H1 (cell line): ENCODE results near the gene LTBP1.

Experiments
- EGR1 ChIP-seq: IDR thresholded peaks from 2 replicates; pipeline ENCODE4 v1.6.1; 2011; ENCODE audit warnings: low read depth, low read length, borderline replicate concordance
- EP300 ChIP-seq, 2 experiments: IDR thresholded peaks; 1 replicate in 1 of 2; 2 replicates in 1 of 2; pipeline ENCODE4 v1.6.1; 2011 to 2012; ENCODE audit warnings: low read depth in 2 of 2, low read length in 2 of 2, mild to moderate bottlenecking in 2 of 2, borderline replicate concordance in 1 of 2, inconsistent platforms in 1 of 2, moderate library complexity in 1 of 2
- GABPA ChIP-seq: IDR thresholded peaks from 2 replicates; pipeline ENCODE4 v1.6.1; 2011; ENCODE audit warnings: mild to moderate bottlenecking, low read length, moderate library complexity, borderline replicate concordance; ENCODE audit not compliant: insufficient read depth
- GTF2F1 ChIP-seq: IDR thresholded peaks from 2 replicates; pipeline ENCODE4 v1.6.1; 2012; ENCODE audit warnings: low read depth, low read length, improper control_type of control experiment, borderline replicate concordance
- JUND ChIP-seq: IDR thresholded peaks from 2 replicates; pipeline ENCODE4 v1.6.1; 2011; ENCODE audit warnings: mild to moderate bottlenecking, improper control_type of control experiment, low read length
- POLR2A ChIP-seq, 2 experiments: IDR thresholded peaks; 1 replicate in 1 of 2; 2 replicates in 1 of 2; pipeline ENCODE4 v1.6.1; 2011; ENCODE audit warnings: low read depth in 2 of 2, low read length in 2 of 2, mild to moderate bottlenecking in 2 of 2; ENCODE audit errors: control extremely low read depth in 1 of 2
- RAD21 ChIP-seq, 2 experiments: IDR thresholded peaks in 1 of 2; conservative IDR thresholded peaks in 1 of 2; 2 replicates each; pipeline ENCODE4 v1.6.1; 2011; ENCODE audit warnings: low read depth in 2 of 2, low read length in 2 of 2, improper control_type of control experiment in 1 of 2, inconsistent platforms in 1 of 2, mild to moderate bottlenecking in 1 of 2, moderate library complexity in 1 of 2
- RXRA ChIP-seq: IDR thresholded peaks from 2 replicates; pipeline ENCODE4 v1.6.1; 2011; ENCODE audit warnings: low read depth, mild to moderate bottlenecking, low read length, moderate library complexity; ENCODE audit not compliant: insufficient read depth
- SP1 ChIP-seq: IDR thresholded peaks from 2 replicates; pipeline ENCODE4 v1.6.1; 2011; ENCODE audit warnings: low read depth, low read length
- TAF7 ChIP-seq: optimal IDR thresholded peaks from 2 replicates; pipeline ENCODE3; 2011; ENCODE audit warnings: low read depth, mild to moderate bottlenecking, inconsistent platforms, low read length, moderate library complexity, borderline replicate concordance
- TEAD4 ChIP-seq: IDR thresholded peaks from 2 replicates; pipeline ENCODE4 v1.6.1; 2012; ENCODE audit warnings: low read depth, low read length, inconsistent platforms, mixed read lengths
- TF ChIP-seq, protein P1 (sequence below): IDR thresholded peaks from 2 replicates; pipeline ENCODE4 v1.6.1; 2012; ENCODE audit warnings: inconsistent platforms
- TF ChIP-seq, protein P2 (sequence below), 3 experiments: IDR thresholded peaks; 1 replicate in 2 of 3; 2 replicates in 1 of 3; pipeline versions ENCODE4 v1.5.1 to v1.6.1; 2011; ENCODE audit warnings: low read length in 3 of 3, mild to moderate bottlenecking in 3 of 3, inconsistent platforms in 2 of 3, low read depth in 1 of 3, moderate library complexity in 1 of 3; ENCODE audit not compliant: insufficient read depth in 1 of 3; ENCODE audit errors: control extremely low read depth in 1 of 3
- TF ChIP-seq, protein P3 (sequence below): fragments of 300-600 bp; sonication (generic); IDR thresholded peaks from 2 replicates; pipeline ENCODE4 v1.7.1; 2012; ENCODE audit warnings: low read length, moderate library complexity, mild to moderate bottlenecking, inconsistent platforms; ENCODE audit not compliant: insufficient replicate concordance

DNA sequence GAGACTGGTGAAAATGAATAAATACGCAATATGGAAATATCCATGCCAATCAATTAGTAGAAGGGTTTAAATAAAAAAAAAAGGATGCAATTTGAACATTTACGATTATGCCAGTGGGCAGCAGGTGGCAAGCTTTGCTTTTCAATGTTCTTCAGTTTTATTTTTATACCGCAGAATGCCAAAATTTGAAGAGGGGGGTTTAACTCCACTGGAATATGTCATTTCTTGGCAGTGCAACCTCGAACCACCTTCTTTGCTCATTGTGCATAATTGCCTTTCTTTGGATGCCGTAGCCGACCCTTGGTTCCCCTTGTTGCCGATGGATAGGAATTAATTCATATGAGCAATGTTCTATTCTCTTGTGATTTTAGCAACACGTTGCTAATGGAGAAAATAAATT, 88.0 kb downstream of the LTBP1 start:
- TF ChIP-seq EGR1 (no peak), JUND (no peak), TEAD4 (no peak), RAD21 (IDR thresholded peaks at IDR 0.05 in 1 of 2, conservative IDR thresholded peaks at IDR 0.05 in 1 of 2; ENCODE audit: low read depth in 2 of 2, low read length in 2 of 2) (peak in 1 of 2 experiments; percentile 25; a peak in 3 of 4 replicates), POLR2A (IDR thresholded peaks at IDR 0.05; ENCODE audit: control extremely low read depth in 1 of 2, low read depth in 2 of 2, low read length in 2 of 2) (no peak), GTF2F1 (no peak), EP300 (IDR thresholded peaks at IDR 0.05; ENCODE audit: borderline replicate concordance in 1 of 2, low read depth in 2 of 2, low read length in 2 of 2) (no peak), TAF7 (no peak), SP1 (no peak), GABPA (no peak), RXRA (no peak)
- TF ChIP-seq, protein P1, sequence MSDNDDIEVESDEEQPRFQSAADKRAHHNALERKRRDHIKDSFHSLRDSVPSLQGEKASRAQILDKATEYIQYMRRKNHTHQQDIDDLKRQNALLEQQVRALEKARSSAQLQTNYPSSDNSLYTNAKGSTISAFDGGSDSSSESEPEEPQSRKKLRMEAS, result no peak
- TF ChIP-seq, protein P2, sequence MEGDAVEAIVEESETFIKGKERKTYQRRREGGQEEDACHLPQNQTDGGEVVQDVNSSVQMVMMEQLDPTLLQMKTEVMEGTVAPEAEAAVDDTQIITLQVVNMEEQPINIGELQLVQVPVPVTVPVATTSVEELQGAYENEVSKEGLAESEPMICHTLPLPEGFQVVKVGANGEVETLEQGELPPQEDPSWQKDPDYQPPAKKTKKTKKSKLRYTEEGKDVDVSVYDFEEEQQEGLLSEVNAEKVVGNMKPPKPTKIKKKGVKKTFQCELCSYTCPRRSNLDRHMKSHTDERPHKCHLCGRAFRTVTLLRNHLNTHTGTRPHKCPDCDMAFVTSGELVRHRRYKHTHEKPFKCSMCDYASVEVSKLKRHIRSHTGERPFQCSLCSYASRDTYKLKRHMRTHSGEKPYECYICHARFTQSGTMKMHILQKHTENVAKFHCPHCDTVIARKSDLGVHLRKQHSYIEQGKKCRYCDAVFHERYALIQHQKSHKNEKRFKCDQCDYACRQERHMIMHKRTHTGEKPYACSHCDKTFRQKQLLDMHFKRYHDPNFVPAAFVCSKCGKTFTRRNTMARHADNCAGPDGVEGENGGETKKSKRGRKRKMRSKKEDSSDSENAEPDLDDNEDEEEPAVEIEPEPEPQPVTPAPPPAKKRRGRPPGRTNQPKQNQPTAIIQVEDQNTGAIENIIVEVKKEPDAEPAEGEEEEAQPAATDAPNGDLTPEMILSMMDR (IDR thresholded peaks at IDR 0.05; ENCODE audit: control extremely low read depth in 1 of 3, insufficient read depth in 1 of 3, low read depth in 1 of 3, low read length in 3 of 3), result no peak
- TF ChIP-seq, protein P3, sequence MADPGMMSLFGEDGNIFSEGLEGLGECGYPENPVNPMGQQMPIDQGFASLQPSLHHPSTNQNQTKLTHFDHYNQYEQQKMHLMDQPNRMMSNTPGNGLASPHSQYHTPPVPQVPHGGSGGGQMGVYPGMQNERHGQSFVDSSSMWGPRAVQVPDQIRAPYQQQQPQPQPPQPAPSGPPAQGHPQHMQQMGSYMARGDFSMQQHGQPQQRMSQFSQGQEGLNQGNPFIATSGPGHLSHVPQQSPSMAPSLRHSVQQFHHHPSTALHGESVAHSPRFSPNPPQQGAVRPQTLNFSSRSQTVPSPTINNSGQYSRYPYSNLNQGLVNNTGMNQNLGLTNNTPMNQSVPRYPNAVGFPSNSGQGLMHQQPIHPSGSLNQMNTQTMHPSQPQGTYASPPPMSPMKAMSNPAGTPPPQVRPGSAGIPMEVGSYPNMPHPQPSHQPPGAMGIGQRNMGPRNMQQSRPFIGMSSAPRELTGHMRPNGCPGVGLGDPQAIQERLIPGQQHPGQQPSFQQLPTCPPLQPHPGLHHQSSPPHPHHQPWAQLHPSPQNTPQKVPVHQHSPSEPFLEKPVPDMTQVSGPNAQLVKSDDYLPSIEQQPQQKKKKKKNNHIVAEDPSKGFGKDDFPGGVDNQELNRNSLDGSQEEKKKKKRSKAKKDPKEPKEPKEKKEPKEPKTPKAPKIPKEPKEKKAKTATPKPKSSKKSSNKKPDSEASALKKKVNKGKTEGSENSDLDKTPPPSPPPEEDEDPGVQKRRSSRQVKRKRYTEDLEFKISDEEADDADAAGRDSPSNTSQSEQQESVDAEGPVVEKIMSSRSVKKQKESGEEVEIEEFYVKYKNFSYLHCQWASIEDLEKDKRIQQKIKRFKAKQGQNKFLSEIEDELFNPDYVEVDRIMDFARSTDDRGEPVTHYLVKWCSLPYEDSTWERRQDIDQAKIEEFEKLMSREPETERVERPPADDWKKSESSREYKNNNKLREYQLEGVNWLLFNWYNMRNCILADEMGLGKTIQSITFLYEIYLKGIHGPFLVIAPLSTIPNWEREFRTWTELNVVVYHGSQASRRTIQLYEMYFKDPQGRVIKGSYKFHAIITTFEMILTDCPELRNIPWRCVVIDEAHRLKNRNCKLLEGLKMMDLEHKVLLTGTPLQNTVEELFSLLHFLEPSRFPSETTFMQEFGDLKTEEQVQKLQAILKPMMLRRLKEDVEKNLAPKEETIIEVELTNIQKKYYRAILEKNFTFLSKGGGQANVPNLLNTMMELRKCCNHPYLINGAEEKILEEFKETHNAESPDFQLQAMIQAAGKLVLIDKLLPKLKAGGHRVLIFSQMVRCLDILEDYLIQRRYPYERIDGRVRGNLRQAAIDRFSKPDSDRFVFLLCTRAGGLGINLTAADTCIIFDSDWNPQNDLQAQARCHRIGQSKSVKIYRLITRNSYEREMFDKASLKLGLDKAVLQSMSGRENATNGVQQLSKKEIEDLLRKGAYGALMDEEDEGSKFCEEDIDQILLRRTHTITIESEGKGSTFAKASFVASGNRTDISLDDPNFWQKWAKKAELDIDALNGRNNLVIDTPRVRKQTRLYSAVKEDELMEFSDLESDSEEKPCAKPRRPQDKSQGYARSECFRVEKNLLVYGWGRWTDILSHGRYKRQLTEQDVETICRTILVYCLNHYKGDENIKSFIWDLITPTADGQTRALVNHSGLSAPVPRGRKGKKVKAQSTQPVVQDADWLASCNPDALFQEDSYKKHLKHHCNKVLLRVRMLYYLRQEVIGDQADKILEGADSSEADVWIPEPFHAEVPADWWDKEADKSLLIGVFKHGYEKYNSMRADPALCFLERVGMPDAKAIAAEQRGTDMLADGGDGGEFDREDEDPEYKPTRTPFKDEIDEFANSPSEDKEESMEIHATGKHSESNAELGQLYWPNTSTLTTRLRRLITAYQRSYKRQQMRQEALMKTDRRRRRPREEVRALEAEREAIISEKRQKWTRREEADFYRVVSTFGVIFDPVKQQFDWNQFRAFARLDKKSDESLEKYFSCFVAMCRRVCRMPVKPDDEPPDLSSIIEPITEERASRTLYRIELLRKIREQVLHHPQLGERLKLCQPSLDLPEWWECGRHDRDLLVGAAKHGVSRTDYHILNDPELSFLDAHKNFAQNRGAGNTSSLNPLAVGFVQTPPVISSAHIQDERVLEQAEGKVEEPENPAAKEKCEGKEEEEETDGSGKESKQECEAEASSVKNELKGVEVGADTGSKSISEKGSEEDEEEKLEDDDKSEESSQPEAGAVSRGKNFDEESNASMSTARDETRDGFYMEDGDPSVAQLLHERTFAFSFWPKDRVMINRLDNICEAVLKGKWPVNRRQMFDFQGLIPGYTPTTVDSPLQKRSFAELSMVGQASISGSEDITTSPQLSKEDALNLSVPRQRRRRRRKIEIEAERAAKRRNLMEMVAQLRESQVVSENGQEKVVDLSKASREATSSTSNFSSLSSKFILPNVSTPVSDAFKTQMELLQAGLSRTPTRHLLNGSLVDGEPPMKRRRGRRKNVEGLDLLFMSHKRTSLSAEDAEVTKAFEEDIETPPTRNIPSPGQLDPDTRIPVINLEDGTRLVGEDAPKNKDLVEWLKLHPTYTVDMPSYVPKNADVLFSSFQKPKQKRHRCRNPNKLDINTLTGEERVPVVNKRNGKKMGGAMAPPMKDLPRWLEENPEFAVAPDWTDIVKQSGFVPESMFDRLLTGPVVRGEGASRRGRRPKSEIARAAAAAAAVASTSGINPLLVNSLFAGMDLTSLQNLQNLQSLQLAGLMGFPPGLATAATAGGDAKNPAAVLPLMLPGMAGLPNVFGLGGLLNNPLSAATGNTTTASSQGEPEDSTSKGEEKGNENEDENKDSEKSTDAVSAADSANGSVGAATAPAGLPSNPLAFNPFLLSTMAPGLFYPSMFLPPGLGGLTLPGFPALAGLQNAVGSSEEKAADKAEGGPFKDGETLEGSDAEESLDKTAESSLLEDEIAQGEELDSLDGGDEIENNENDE, result no peak
